HG02763 (cell line): ENCODE data around the gene NEU4.

Experiments used
- ATAC-seq: cut with Tn5 transposase; IDR thresholded peaks from one replicate; pipeline ENCODE4 v1.9.1; 2021; ENCODE audit warnings: mild to moderate bottlenecking, moderate library complexity; ENCODE audit not compliant: unreplicated experiment

Gene NEU4

GRCh38 chr2:241860184-241861078 is 51.4 kb downstream of the NEU4 start:
- ATAC-seq, result no peak

GRCh38 chr2:241861264-241861663 is 52.3 kb downstream of the NEU4 start:
- no peak for ATAC-seq

GRCh38 chr2:241862093-241862492 is 53.1 kb downstream of the NEU4 start:
- ATAC-seq, result no peak

DNA sequence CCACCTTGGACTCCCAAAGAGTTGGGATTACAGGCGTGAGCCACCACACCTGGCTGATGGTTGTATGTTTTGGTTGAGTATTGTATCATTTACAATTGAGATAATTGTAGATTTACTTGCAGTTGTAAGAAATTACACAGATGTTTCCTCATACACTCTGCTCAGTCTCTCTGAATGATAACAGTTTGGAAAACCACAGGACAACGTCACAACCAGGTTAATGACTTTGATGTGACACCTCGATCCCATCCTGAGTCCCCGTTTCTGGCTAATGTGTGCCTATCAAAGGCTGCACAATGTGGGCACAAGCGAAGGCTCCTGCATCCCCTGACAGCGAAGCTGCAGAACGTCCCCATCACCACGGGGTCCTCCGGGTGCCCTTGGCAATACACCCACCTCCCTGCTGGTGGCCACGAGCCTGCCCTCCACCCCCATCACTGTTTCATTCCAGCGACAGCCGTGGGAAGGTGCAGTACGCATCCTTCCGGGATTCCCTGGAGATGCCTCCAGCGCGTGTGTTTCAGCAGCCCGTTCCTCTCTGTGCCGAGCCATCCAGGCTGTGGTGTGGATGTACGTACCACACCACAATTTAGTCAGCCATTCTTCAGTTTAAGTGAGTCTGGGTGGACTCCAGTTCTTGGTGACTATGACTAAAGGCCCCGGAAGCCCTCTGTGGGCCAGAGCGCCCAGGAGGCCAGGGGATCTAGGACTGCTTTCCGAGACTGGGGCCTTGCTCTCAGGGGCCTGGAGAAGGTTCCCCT is 54.0 kb downstream of the NEU4 start:
- no peak for ATAC-seq

DNA sequence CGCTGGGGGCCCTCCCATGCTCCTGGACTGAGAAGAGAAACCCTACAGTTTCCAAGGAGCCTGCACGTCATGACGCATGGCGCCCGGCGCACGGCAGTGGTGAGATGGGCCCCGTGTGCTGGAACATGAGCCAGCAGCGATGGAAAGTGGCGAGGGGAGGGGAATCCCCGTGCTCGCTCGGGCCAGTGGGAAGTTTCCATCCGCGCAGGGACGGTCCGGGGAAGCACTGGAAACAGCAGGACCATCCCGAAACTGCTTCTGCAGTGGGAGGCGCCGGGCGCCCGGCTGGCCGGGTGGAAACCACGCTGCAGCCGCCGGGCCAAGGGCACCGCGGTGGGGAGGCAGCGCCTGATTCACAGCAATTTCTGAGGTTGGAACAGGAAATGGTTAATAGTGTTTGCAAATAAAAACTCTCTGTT is 54.6 kb downstream of the NEU4 start:
- ATAC-seq, result no peak

- no peak for ATAC-seq
Measured at GRCh38 chr2:241864168-241864849, 55.3 kb downstream of the NEU4 start.

GRCh38 chr2:241864850-241865213 is 55.8 kb downstream of the NEU4 start:
- ATAC-seq, result no peak

DNA sequence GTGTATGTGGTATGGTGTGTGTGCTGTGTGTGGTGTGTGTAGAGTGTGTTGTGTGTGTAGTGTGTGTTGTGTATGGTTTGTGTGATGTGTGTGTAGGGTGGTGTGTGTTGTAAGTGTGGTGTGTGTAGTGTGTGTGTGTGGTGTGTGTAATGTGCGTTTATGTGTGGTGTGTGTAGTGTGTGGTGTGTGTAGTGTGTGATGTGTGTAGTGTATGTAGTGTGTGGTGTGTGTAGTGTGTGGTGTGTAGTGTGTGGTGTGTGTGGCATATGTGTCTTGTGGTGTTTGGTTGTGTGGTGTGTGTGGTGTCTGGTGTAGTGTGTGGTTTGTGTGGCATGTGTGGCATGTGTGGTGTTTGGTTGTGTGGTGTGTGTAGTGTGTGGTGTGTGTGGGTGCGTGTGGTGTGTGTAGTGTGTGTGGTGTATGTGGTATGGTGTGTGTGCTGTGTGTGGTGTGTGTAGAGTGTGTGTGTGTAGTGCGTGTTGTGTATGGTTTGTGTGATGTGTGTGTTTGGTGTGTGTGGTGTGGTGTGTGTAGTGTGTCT is 56.5 kb downstream of the NEU4 start:
- no peak for ATAC-seq

- ATAC-seq, result no peak
Measured at GRCh38 chr2:241865957-241866789, 57.2 kb downstream of the NEU4 start.
